Measurements from ENCODE around the gene TENM4. TPM values are rescaled to one million over a fixed set of nuclear protein-coding genes. Genes with fewer than 3 reads are reported as not detected.

Gene TENM4
- total RNA-seq, 2 donors from 2014 or later: 68.2 to 130 TPM

DNA sequence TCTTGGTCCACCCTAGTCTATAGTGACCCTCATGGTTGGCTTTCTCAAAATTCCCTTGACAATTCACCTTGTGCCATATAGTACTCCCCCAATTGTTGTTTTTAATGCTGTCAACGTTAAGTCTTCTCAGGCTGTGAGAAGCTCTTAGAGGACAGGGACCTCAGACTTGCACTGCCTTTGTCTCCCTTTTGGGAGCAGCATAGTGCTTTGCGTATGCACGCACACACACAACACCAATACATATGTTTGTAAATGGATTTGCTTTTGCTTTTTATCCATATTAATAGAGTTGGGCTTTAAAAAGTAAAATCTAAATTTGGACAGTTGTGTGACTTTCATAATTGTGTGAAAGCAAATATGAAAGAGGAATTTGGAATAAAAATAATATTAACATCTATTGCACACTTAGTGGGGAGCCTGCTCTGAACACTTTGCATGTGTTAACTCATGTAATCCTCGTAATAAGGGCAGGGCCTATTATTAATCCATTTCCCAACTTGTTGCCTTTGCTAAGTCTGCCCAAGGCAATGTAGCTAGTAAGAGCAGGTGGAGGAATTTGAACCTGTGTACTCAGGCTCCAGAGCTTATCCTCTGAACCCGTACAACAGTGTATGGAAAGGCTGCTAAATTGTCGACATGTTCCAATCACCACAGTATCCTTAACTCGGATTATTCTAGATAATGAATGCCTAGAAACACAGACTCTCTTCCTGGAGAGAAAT, 608.4 kb downstream of the TENM4 start:
- H3K4me1 ChIP-seq (ENCODE audit: control insufficient read depth, insufficient read depth, low read length): no peaks in the 10 kb centered on the region
- H3K36me3 Mint-ChIP-seq (ENCODE audit: low read depth): peaks cover 2% of the 10 kb centered on the region
- peaks cover 9% of the 10 kb centered on the region for H3K4me1 Mint-ChIP-seq
- no peaks in the 10 kb centered on the region for H3K27me3 ChIP-seq (ENCODE audit: control insufficient read depth, insufficient read depth, low read length, poor library complexity, severe bottlenecking)
- no peaks in the 10 kb centered on the region for H3K27me3 Mint-ChIP-seq (ENCODE audit: insufficient read depth)
- no peak overlapping the region for H3K27ac ChIP-seq (ENCODE audit: low read depth, low read length)
- H3K36me3 ChIP-seq (ENCODE audit: control insufficient read depth, insufficient read depth, low read length): no peaks in the 10 kb centered on the region
- TF ChIP-seq, protein P1, sequence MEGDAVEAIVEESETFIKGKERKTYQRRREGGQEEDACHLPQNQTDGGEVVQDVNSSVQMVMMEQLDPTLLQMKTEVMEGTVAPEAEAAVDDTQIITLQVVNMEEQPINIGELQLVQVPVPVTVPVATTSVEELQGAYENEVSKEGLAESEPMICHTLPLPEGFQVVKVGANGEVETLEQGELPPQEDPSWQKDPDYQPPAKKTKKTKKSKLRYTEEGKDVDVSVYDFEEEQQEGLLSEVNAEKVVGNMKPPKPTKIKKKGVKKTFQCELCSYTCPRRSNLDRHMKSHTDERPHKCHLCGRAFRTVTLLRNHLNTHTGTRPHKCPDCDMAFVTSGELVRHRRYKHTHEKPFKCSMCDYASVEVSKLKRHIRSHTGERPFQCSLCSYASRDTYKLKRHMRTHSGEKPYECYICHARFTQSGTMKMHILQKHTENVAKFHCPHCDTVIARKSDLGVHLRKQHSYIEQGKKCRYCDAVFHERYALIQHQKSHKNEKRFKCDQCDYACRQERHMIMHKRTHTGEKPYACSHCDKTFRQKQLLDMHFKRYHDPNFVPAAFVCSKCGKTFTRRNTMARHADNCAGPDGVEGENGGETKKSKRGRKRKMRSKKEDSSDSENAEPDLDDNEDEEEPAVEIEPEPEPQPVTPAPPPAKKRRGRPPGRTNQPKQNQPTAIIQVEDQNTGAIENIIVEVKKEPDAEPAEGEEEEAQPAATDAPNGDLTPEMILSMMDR (conservative IDR thresholded peaks at IDR 0.05): peak; percentile 35
- H3K9ac ChIP-seq (ENCODE audit: extremely low read depth, low read length, poor library complexity, severe bottlenecking): no peak overlapping the region
- H3K27ac Mint-ChIP-seq: no peak overlapping the region
- 87 to 93% methylated on average over 5 of the region's 7 CpGs for WGBS, 2 experiments (ENCODE audit: insufficient coverage in 1 of 2, insufficient read length in 1 of 2)
- H3K4me3 Mint-ChIP-seq: no peak overlapping the region
- H3K9me3 ChIP-seq (ENCODE audit: control insufficient read depth, low read length): no peaks in the 10 kb centered on the region
- no peaks in the 10 kb centered on the region for H3K9me3 Mint-ChIP-seq
- no peak for DNase-seq
- H3K4me3 ChIP-seq (ENCODE audit: low read length): no peak overlapping the region

DNA sequence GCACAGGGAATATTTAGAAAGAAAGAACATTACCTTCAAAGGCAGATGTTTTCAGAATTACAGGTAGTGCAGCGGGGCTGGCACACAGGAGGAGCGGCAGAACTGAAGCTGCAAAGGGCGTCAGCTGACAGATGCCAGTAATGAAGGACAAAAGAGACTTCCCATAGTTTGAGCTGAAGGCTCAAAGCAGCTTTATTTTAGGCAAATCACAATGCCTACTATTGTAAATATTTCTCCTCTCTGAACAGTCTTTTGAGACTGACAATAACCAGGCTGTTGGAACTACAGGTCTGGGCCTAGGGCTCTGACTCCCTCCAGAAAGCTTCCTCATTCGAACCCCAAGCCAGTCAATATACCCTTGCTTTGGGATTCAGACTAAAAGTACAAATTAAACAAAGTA, 609.3 kb downstream of the TENM4 start:
- H3K36me3 Mint-ChIP-seq (ENCODE audit: low read depth): peaks cover 2% of the 10 kb centered on the region
- no peak overlapping the region for H3K27ac ChIP-seq (ENCODE audit: low read depth, low read length)
- peaks cover 9% of the 10 kb centered on the region for H3K4me1 Mint-ChIP-seq
- H3K4me3 ChIP-seq (ENCODE audit: low read length): no peak overlapping the region
- H3K9ac ChIP-seq (ENCODE audit: extremely low read depth, low read length, poor library complexity, severe bottlenecking): no peak overlapping the region
- H3K27me3 Mint-ChIP-seq (ENCODE audit: insufficient read depth): no peaks in the 10 kb centered on the region
- 94% methylated on average over 3 to 4 of the region's 4 CpGs for WGBS, 2 experiments (ENCODE audit: insufficient coverage in 1 of 2, insufficient read length in 1 of 2)
- no peaks in the 10 kb centered on the region for H3K36me3 ChIP-seq (ENCODE audit: control insufficient read depth, insufficient read depth, low read length)
- H3K27me3 ChIP-seq (ENCODE audit: control insufficient read depth, insufficient read depth, low read length, poor library complexity, severe bottlenecking): no peaks in the 10 kb centered on the region
- H3K9me3 Mint-ChIP-seq: no peaks in the 10 kb centered on the region
- H3K9me3 ChIP-seq (ENCODE audit: control insufficient read depth, low read length): no peaks in the 10 kb centered on the region
- H3K27ac Mint-ChIP-seq: no peak overlapping the region
- H3K4me1 ChIP-seq (ENCODE audit: control insufficient read depth, insufficient read depth, low read length): no peaks in the 10 kb centered on the region
- no peak for DNase-seq
- TF ChIP-seq, protein P1 (conservative IDR thresholded peaks at IDR 0.05): no peak
- H3K4me3 Mint-ChIP-seq: no peak overlapping the region

DNA sequence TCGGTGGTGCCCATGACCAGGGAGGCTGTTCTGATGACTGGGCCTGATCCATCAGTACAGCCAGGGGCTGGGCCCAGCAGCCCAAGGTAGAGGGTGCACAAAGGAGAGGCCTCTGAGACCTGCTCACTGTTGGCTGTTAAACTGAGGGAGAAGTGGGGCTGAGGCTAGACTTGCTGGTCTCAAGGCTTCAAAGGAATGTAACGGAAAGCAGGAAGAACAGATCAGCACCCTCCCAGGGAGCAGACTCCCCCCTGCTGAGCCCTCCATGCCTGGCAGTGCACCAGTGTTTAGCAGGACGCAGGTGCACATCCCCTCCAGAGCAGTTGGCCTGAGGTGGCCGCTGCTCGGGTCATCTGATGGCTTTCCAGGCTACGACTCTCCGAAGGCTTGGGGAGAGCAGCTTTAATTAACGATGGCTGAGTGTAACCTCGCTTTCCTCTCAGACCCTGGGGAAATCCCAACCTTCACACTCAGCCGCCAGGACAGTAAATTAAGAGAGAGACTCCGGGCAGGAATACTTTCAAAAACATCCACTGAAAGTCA, 610.5 kb downstream of the TENM4 start:
- H3K9me3 Mint-ChIP-seq: no peaks in the 10 kb centered on the region
- 80 to 85% methylated on average over 3 to 11 of the region's 11 CpGs for WGBS, 2 experiments (ENCODE audit: insufficient coverage in 1 of 2, insufficient read length in 1 of 2)

More for the DNA sequence above, 610.5 kb downstream of the TENM4 start:
- Histone ChIP-seq H3K27ac (ENCODE audit: low read depth, low read length) (no peak overlapping the region), H3K9ac (ENCODE audit: extremely low read depth, low read length, poor library complexity, severe bottlenecking) (no peak overlapping the region), H3K9me3 (ENCODE audit: control insufficient read depth, low read length) (no peaks in the 10 kb centered on the region), H3K4me3 (ENCODE audit: low read length) (no peak overlapping the region), H3K36me3 (ENCODE audit: control insufficient read depth, insufficient read depth, low read length) (no peaks in the 10 kb centered on the region), H3K27me3 (ENCODE audit: control insufficient read depth, insufficient read depth, low read length, poor library complexity, severe bottlenecking) (no peaks in the 10 kb centered on the region), H3K4me1 (ENCODE audit: control insufficient read depth, insufficient read depth, low read length) (no peaks in the 10 kb centered on the region)
- DNase-seq: peak; percentile 79
- Mint-ChIP-seq H3K4me1 (peaks cover 9% of the 10 kb centered on the region), H3K27ac (no peak overlapping the region), H3K36me3 (ENCODE audit: low read depth) (peaks cover 2% of the 10 kb centered on the region), H3K4me3 (no peak overlapping the region), H3K27me3 (ENCODE audit: insufficient read depth) (no peaks in the 10 kb centered on the region)
- TF ChIP-seq, protein P1 (conservative IDR thresholded peaks at IDR 0.05): no peak

Measured in endodermal cell (in vitro differentiated cells).